ENCODE measurements around the gene FSTL4. TPM values are rescaled to one million over a fixed set of nuclear protein-coding genes. Genes with fewer than 3 reads are reported as not detected.

The FSTL4 gene
- total RNA-seq, 1 donor from 2014 or later, result 0.07 TPM

DNA sequence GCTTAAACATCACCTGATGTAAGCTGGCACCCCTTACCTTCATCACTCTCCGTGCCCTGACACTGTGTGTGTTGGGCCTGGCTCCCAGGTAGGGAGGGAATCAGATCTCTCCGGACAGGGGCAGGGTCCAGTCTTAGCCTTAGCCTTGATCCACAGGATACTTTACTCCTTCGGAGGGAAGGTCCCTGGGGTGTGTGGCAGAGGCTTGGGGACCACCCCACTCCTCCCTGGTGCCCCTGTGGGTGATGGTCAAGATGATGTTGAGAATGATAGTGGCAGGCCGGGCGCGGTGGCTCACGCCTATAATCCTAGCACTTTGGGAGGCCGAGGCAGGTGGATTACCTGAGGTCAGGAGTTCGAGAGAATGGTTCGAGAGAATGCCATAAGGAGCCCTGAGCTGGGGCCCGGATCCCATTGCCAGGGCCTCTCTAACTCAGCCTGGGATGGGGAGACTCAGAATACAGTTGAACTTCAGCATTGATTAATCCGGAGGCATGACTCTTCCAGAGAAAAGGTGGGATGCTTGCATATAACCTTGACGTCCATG, 291.0 kb downstream of the FSTL4 start:
- Mint-ChIP-seq H3K4me3 (ENCODE audit: unreplicated experiment) (no peak overlapping the region), H3K27me3 (ENCODE audit: low read depth) (peaks cover 15% of the 10 kb centered on the region), H3K36me3 (ENCODE audit: low read depth) (no peaks in the 10 kb centered on the region), H3K27ac (ENCODE audit: unreplicated experiment) (no peak overlapping the region), H3K4me1 (ENCODE audit: low read depth) (no peaks in the 10 kb centered on the region), H3K9me3 (ENCODE audit: low read depth) (no peaks in the 10 kb centered on the region)
- DNase-seq (ENCODE audit: low spot score), result peak; percentile 58
- TF ChIP-seq, protein P1, sequence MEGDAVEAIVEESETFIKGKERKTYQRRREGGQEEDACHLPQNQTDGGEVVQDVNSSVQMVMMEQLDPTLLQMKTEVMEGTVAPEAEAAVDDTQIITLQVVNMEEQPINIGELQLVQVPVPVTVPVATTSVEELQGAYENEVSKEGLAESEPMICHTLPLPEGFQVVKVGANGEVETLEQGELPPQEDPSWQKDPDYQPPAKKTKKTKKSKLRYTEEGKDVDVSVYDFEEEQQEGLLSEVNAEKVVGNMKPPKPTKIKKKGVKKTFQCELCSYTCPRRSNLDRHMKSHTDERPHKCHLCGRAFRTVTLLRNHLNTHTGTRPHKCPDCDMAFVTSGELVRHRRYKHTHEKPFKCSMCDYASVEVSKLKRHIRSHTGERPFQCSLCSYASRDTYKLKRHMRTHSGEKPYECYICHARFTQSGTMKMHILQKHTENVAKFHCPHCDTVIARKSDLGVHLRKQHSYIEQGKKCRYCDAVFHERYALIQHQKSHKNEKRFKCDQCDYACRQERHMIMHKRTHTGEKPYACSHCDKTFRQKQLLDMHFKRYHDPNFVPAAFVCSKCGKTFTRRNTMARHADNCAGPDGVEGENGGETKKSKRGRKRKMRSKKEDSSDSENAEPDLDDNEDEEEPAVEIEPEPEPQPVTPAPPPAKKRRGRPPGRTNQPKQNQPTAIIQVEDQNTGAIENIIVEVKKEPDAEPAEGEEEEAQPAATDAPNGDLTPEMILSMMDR (IDR thresholded peaks at IDR 0.05), result no peak

DNA sequence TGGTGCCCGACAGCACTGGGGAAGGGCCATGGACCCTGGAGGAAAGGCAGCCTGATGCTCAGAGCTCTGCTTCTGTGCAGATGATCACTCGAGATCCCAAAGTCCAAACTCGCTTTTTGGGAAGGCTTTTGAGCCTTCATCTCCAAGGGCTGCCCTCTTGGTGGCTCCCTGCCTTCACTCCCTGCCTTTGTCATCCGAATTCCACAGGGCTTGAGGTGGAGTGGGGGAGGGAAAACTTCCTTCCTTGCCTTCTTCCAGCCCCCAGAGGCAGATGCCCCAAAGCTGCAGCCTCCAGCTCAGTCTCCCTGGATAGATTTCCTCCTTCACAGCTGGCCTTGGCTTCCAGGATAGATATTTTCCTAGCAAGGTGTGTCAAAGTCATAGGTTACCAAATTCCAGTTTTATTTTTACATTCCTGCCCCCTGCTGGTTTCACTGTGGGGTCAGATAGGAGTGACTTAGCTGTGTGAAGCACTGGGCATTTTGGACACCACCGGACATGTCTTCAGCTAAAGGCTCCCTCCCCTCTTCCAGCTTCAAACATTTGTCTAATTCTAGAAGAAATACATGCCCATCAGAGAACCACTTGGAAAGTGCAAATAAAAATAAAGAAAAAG, 292.3 kb downstream of the FSTL4 start:
- Mint-ChIP-seq H3K27ac (ENCODE audit: unreplicated experiment) (no peak overlapping the region), H3K9me3 (ENCODE audit: low read depth) (no peaks in the 10 kb centered on the region), H3K4me3 (ENCODE audit: unreplicated experiment) (no peak overlapping the region), H3K4me1 (ENCODE audit: low read depth) (no peaks in the 10 kb centered on the region), H3K36me3 (ENCODE audit: low read depth) (no peaks in the 10 kb centered on the region), H3K27me3 (ENCODE audit: low read depth) (peaks cover 15% of the 10 kb centered on the region)
- TF ChIP-seq, protein P1 (IDR thresholded peaks at IDR 0.05), result peak; percentile 14
- no peak for DNase-seq (ENCODE audit: low spot score)

DNA sequence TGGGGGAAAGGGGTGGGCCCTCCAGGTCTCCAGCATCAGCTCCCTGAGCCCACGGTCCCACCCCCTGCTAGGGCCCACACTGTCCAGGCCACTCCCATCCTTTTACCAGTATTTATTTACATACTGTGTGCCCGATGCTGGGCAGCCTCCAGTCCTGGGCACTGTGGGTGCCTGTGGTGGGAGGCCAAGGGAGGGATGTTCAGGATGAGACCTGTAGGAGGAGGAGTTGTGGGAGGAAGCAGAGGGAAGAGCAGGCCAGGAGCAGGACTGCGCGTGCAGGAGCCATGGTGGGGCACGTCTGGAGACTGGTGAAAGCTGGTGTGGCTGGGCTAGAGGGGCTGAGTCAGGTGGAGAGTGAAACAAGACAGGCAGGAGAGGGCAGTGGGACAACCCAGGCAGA, 293.1 kb downstream of the FSTL4 start:
- TF ChIP-seq, protein P1 (IDR thresholded peaks at IDR 0.05), result no peak
- no peak for DNase-seq (ENCODE audit: low spot score)
- Mint-ChIP-seq H3K27me3 (ENCODE audit: low read depth) (peaks cover 15% of the 10 kb centered on the region), H3K4me3 (ENCODE audit: unreplicated experiment) (no peak overlapping the region), H3K27ac (ENCODE audit: unreplicated experiment) (no peak overlapping the region), H3K36me3 (ENCODE audit: low read depth) (no peaks in the 10 kb centered on the region), H3K9me3 (ENCODE audit: low read depth) (no peaks in the 10 kb centered on the region), H3K4me1 (ENCODE audit: low read depth) (no peaks in the 10 kb centered on the region)

DNA sequence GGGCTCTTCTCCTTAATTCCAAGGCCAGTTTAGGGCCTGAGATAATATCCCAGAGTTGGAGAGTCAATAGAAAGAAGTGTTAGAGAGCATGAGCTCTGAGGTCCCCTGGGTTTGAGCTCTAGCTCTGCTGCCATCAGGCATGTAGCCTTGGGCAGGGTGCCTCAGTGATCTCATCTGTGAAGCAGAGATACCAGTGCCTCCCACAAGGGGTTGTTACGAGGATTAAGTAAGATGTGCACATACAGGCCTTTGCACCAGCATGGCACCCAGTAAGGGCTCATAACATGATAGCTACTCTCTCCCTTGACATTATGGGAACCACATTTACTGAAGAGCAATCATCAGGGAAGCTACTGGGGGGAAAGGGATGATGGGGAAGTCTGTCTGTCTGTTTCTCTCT, 294.8 kb downstream of the FSTL4 start:
- TF ChIP-seq, protein P1 (IDR thresholded peaks at IDR 0.05), result no peak
- no peak for DNase-seq (ENCODE audit: low spot score)
- no peaks in the 10 kb centered on the region for H3K9me3 Mint-ChIP-seq (ENCODE audit: low read depth)
- no peaks in the 10 kb centered on the region for H3K36me3 Mint-ChIP-seq (ENCODE audit: low read depth)
- no peak overlapping the region for H3K4me3 Mint-ChIP-seq (ENCODE audit: unreplicated experiment)
- no peaks in the 10 kb centered on the region for H3K4me1 Mint-ChIP-seq (ENCODE audit: low read depth)
- peaks cover 21% of the 10 kb centered on the region for H3K27me3 Mint-ChIP-seq (ENCODE audit: low read depth)
- no peak overlapping the region for H3K27ac Mint-ChIP-seq (ENCODE audit: unreplicated experiment)

DNA sequence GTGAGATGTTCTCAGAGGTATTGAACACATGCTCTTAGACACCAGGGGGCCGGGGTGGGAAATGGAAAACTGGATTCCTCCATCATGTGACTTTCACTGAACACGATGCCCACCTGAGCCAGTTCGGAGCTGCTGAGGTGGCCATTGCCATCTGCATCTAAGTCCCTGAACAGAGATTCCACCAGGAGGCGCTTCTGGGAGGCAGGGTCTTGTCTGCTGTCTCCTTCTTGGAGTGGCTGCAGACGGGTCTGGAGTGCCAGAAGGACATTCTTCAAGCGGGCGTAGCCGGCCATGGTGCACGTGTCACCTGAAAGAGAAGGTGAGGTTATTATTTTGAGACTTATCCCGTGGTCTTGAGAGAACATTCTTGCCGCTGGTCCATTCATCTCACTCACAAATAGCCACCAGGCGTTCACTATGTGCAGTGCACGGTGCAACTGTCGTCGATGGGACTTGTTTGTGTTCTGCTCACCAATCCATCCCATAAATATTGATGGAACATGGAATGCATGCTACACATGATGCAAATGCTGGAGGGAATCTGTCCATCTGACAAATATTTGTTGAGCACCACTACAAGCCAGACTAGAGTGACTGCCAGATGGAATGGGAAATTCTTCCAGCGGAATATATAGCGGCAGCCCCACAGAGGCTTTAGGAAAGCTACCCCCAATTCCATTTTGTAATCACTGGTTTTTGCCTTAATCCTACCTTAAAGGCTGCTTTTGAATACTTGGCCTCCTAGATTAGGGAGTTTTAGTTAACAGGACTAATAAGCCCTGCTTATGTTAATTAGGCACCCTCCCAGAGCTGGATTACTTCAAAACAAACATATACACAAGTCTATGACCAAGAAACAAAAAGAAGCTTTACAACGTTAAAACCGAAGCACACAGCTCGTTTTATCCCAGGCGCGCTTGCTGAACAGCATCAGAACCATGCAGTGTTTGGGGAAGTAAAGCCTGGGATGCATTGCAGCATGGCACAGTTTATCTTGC, 295.7 kb downstream of the FSTL4 start:
- H3K4me1 Mint-ChIP-seq (ENCODE audit: low read depth), result no peaks in the 10 kb centered on the region
- DNase-seq (ENCODE audit: low spot score), result no peak
- no peaks in the 10 kb centered on the region for H3K9me3 Mint-ChIP-seq (ENCODE audit: low read depth)
- TF ChIP-seq, protein P1 (IDR thresholded peaks at IDR 0.05), result peak; percentile 39
- no peak overlapping the region for H3K27ac Mint-ChIP-seq (ENCODE audit: unreplicated experiment)
- H3K36me3 Mint-ChIP-seq (ENCODE audit: low read depth), result no peaks in the 10 kb centered on the region
- H3K27me3 Mint-ChIP-seq (ENCODE audit: low read depth), result peaks cover 28% of the 10 kb centered on the region
- H3K4me3 Mint-ChIP-seq (ENCODE audit: unreplicated experiment), result no peak overlapping the region
